Activated CD4-positive, alpha-beta T cell treated with anti-CD3 and anti-CD28 coated beads, Interleukin-2, Interleukin-4, amounts not matched to agents 100 ng/mL and 50 ng/mL, durations not matched to agents 16 hours and 8 hours (primary cell): ENCODE data around the gene EP400.

Source experiments
- DNase-seq: peaks from one replicate; pipeline ENCODE4 v3.0.0-alpha.2; 2020; ENCODE audit warnings: low spot score

EP400 gene

DNA sequence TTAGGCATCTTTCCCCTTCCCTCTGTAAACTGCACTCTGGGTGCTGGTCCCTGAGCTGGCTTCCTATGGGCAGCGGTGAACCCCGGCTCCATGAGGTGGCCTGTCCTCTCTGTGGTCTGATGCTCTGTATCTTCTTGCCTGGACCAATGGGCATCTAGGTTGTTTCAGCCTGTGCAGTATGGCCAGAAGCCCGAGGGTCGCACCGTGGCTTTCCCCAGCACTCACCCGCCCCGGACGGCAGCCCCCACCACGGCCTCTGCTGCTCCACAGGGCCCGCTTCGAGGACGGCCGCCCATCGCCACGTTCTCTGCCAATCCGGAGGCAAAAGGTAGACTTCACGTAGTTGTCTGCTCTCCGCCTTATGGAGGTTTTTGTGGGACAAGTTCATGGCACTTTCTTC, 70.1 kb downstream of the EP400 start:
- DNase-seq = no peak

DNA sequence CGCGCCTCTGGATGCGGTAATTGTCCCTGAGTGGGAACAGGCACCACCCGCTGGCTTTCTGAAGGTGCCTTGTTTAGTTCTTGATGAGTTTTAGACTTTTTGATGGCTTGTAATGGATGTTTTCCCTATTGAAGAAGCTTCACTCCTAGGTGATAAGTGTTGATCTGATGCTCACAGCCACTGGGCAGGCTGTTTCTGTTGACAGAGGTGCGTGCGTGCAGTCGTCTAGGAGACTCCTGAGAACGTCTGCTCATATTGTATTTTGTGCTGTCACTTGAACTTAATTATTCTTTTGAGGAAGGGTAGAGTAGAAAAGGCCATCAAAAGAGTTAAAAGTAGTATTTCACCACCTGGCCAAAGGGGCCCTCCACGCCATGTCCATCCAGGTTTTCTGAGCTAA, 70.5 kb downstream of the EP400 start:
- no peak for DNase-seq

DNA sequence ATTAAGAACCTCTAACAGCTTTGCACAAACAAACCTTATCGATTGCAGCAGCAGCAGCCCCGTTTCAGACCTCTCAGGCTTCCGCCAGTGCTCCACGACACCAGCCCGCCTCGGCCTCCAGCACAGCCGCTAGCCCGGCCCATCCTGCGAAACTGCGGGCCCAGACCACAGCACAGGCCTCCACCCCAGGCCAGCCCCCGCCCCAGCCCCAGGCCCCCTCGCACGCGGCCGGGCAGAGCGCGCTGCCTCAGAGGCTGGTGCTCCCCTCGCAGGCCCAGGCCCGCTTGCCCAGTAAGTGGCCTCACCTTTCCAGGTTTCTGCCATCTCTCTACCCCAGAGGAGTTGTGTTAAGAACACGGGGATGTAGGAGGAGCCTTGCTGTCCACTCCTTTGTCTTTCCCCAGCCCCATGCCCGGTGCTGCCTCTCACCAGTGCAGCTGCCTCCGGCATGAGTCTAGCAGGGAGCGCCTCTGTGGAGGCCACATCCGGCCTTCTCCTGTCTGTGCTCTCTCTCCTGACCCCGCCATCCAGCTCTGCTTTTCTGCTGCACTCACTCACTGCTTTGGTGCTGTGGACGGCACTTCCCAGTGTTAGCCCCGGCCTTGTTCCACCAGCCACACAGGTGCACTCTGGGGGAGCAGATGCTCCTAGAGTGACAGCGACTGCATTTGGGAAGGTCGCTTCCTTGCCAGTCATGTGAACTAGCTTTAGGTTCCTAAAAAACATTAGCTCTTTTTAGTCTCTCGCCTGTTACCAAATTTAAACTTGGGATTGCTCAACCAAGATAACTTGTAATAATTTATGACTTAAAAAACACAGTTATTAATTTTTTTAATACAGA, 71.5 kb downstream of the EP400 start:
- DNase-seq = no peak

DNA sequence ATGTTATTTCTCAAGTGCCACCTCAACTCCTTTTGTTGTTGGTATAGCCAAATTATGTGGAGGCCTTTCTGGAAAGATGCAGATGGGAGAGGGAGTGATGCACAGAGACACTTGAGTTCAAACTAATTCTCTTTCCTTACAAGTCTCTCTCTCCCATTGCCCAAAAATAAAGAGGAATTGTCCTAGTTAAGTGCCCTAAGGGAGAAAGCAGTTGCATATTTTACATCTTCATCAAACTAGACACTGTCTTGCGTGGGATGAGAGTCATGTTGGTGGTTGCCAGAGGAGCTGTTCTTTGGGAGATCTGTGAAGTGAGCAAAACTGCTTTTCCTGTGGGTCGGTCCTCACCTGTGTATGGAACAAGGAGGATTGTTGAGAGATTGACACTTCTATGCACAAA, 72.2 kb downstream of the EP400 start:
- DNase-seq = no peak

DNA sequence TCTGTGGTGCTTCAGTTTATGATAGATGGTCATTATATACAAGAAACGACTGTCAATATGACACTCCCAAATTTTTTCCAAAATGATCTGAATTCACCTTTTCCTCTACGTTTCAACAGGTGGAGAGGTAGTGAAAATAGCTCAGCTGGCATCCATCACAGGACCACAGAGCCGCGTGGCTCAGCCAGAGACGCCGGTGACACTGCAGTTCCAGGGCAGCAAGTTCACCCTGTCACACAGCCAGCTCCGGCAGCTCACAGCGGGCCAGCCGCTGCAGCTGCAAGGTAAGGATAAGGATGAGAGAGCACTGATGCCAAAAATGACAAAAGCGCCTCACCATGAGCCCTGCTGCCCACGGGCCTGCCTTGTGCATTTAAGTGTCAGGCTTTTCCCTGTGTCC, 73.9 kb downstream of the EP400 start:
- DNase-seq = no peak

DNA sequence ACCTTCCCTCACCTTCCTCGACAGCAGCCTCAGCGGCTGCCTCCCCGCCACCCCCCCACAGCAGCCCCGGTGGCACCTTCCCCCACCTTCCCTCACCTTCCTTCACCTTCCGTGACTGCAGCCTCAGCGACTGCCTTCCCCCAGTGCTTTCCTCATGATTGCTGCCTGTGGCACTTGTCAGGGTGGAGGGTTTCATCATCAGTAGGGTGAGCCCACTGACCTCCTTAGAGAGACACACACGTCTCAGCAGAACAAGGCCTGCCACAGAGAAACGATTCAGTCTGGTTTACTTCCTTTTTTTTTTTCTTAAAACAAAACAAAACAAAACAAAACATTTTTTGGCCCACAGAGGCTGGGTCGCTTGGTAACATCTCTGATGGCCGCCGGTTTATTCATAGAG, 75.0 kb downstream of the EP400 start:
- no peak for DNase-seq

DNA sequence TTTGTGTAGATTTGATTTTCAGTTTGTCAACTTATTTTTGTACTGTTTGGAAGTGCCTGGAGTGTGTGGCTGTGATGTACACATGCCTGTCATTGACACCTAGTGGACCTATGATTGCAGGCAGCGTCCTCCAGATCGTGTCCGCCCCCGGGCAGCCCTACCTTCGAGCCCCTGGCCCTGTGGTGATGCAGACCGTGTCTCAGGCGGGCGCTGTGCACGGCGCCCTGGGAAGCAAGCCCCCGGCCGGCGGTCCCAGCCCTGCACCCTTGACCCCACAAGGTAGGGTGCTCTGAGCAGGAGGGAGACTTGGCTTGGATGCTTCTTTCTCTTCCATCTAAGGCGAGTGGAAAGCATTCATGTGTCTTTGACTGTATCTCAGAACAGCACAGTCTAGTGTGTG, 75.8 kb downstream of the EP400 start:
- DNase-seq = no peak

DNA sequence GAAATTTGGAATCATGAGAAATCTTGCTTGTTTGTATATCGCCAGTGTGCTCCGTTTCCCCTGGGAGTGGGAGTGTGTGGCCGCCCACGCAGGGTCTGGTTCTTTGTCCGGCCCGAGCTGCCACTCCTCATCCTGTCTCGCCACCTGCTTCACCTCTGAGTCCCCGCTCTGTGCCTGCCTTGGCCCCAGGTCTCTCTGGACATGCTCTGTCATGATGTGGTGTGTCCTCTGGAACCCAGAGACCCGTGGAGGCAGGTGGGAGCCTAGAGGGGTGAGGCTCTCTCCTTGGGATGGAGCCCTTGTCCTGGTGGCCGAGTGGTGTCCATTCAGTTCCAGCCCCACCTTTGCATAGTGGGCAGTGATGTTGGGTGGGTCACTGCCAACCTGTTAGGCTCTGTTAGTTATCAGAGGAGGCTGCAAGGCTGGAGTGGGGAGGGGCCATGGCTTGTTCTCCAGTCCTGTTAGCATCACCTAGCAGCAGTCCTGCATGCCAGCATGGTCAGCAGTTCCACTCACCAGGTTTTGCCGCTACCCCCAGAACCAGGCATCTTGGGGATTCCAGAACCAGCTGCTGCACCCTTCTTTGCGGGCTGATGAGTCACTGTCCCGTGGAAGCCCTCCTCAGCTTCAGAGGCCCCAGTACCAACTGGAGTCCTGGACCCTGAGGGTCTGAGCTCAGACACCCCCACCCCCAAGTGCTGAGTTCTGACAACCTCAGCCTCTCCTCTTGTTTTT, 76.5 kb downstream of the EP400 start:
- no peak for DNase-seq

DNA sequence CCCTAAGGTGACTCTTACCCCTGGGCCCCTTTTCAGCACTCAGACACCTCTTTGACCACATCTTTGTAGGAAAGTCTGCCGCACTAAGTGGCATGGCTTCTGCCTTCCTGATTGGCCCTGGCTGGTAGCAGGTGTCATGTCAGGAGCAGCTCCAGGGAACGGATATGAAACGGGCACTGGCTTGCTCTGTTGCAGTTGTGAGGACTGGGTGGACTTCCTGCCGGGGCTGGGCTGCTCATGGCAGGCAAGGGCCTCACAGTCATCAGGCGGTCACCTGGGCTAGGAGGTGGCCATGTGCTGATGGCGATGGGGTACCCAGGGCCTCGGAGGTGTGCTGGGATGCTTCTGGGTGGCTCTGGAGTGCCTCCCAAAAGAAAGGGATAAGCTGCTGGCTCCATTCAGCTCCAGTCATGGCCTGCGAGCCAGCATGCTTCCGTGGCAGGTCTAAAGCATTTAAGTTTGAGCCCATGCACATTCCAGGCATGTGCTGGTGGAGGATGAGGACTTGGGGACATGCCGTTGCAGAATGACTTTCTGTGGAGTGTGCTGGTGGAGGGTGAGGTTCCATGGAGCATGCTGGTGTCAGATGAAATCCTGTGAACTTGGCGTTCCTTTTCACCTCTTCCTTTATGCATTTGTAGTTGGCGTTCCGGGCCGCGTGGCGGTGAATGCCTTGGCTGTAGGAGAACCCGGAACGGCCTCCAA, 77.2 kb downstream of the EP400 start:
- DNase-seq = no peak

DNA sequence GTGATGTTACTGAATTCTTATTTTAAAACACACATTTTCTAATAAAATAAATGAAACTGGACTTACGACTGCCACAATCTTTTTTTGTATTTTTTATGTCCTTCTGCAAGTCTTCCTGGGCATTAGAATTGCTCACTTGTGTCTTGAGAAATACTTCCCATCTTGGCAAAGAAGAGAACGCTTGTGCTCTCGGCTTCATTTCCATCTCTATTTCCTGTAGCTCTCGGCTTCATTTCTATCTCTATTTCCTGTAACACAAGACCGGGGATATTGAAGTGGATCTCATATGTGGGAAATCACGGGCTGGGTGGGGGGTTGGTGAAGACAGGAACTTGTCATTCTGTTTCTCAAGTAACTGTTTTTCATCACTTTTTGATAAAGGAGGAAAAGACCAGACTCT, 77.9 kb downstream of the EP400 start:
- DNase-seq = no peak

DNA sequence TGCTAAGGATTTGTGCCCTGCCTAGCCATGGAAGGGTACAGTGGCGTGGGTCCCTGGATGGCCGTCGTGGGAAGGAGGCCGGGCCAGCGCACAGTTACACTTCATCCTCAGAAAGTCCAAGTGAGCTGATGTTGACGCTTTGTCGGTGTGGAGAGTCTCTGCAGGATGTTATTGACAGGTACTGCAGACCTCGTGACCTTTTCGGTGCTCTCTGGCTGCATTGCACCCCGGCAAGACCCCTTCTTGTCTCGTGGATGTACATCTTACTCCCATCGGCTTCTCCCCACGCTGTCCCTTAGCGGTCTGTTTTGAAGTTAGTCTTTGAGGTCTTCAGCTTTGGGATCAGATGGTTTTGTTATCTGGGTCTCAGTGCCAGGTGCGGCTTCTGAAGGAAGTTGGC, 78.4 kb downstream of the EP400 start:
- no peak for DNase-seq

DNA sequence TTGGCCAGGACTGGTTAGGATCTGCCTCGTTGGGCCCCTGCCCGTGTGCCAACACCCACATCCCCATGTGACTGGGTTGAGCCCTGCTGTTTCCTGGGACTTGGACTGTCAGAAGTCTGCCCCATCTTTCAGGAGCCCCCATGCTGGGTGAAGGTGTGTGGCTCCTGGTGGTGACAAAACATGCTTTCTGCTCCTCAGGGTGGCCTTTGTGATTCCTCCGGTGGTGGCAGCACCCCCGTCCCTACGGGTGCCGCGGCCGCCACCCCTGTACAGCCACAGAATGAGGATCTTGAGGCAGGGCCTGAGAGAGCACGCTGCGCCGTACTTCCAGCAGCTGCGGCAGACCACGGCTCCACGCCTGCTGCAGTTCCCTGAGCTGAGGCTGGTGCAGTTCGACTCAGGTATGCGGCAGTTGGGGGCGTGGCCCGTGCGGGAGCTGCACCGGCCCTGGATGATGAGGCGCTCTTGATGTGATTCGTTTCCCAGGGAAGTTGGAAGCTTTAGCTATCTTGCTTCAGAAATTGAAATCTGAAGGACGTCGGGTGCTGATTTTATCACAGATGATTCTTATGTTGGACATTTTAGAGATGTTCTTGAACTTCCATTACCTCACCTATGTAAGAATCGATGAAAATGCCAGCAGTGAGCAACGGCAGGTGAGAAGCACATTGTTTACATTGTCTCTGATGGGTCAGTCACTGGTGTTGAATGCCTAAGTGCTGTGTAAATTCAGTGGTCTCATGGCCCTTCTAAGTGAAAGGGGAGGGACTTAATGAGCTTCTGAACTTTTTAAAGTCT, 80.0 kb downstream of the EP400 start:
- DNase-seq = no peak

DNA sequence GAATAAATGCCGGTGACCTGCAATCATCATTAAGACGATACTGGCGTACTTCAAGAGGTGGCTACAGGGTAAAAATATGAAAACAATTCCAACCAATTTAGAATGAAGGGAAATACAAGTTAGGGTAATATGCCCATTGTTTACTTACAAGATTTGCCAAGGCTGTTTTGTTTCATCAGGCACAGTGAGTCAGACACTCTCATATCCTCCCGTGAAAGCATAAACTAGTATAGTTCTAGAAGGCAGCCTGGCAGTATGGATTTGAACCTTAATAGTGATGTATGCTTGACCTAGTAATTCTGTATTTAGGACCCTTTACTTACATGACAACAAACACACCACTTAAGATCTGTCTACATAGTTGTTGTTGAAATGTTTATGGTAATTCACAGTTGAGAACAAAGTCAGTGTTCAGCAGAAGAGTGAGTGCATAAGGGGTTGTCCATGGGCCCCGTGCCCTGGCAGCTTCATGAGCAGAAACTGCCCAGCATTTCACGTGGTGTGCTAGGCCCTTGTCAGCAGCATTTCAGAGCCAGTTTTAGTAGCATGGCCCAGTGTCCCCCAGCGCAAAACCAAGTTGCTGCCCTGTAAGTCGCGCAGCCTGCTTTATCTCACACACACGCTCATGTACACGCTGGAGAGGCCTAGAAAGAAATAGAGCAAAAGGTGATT, 80.8 kb downstream of the EP400 start:
- no peak for DNase-seq

DNA sequence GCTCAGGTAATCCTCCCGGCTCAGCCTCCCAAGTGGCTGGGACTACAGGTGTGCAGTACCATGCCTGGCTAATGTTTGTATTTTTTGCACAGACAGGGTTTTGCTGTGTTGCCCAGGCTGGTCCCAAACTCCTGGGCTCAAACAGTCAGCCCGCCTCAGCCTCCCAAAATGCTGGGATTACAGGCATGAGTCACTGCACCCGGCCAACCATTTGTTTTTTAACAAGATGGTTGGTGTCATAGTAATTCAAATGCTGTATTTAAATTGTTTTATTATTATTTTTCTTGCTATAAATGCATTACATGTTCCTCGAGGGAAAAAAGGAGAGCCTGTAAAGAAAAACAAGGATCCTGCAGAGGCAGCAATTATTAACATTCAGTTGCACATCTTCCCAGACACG, 83.9 kb downstream of the EP400 start:
- DNase-seq = no peak

DNA sequence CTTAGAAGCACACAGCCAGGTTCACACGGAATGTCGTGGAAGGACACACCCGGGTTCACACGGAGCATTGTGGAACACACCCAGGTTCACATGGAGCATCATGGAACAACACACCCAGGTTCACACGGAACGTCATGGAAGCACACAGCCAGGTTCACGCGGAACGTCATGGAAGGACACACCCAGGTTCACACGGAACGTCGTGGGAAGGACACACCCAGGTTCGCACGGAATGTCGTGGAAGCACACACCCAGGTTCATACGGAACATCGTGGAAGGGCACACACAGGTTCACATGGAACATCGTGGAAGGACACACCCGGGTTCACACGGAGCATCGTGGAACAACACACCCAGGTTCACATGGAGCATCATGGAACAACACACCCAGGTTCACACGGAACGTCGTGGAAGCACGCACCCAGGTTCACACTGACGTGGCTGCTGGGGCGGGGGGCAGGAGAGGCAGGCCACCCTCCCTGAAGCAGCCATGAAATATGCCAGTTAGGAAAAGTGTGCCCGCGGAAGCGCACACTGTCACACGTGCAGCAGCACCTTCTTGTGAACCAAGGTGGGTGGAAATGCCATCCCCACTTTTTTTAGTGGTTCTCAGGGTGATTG, 86.4 kb downstream of the EP400 start:
- DNase-seq = no peak

DNA sequence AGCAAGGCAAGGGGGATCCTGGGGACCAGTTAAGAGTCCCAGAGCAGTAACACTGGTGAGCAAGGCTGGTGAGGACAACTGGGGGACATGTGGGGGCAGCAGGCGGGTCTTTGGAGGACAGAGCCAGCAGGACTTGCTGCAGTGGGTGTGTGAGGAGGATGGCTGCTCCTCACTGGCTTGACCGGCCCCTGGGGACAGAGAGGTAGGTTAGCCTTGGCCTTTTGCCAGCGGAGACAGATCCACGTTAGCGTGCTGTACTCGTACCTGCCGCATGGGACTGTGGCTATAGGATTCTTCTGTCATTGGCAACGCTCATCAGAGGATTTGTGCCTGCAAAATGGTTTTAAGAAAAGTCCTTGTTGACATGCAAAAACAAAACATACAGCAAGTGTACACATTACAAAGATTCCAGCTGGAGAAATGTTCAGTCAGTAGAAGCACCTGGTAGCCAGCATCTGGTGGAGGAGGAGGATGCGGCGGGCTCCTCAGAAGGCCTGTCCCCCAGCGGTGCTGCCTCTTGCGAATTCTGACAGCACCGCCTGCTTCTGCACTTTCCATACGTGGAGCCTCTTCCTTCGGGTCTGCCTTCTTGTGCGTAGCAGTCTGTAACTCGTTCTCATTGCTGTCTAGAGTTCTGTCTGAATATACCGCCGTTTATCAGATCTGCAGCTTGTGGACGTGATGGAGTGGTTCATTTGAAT, 91.3 kb downstream of the EP400 start:
- DNase-seq = no peak

DNA sequence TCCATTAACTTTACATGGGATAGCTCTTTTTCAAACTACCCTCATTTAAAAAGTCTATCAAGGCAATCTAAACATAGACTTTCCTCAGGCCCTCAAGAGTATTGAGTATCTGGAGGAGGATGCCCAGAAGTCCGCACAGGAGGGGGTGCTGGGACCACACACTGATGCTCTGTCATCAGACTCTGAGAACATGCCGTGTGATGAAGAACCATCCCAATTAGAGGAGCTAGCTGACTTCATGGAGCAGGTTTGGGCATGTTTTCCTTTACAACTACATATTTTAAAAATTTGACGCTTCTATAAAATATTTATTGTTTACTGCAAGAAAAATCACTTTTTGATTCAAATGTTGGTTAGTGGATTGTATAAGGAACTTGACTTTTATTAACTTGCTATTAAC, 93.5 kb downstream of the EP400 start:
- DNase-seq = no peak

DNA sequence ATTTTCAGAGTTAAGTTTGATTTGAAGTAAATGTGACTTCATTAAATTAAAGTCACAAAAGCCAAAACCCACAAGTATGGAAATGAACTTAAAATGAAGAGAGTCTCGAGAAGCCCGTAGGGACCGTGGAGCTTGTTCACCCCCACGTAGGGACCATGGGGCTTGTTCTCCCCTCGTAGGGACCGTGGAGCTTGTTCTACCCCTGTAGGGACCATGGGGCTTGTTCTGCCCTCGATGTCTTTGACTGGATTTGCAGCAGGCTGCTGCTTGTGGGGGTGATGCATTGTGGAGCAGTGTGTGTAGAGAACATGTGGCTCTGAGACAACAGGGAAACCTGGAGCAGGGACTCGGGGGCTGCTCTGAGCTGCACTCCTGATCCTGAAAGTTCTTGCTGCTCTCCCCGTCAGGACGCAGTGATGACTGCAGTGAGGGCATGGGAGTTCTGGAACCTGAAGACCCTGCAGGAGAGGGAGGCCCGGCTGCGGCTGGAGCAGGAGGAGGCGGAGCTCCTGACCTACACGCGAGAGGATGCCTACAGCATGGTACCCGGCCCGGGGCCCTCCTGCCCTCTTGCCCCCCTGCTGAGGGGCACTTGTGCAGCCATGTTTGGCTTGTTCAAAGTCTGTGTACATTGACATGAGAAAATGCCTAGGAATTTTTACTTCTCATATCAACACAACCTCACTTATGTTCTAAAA, 94.2 kb downstream of the EP400 start:
- DNase-seq = no peak

DNA sequence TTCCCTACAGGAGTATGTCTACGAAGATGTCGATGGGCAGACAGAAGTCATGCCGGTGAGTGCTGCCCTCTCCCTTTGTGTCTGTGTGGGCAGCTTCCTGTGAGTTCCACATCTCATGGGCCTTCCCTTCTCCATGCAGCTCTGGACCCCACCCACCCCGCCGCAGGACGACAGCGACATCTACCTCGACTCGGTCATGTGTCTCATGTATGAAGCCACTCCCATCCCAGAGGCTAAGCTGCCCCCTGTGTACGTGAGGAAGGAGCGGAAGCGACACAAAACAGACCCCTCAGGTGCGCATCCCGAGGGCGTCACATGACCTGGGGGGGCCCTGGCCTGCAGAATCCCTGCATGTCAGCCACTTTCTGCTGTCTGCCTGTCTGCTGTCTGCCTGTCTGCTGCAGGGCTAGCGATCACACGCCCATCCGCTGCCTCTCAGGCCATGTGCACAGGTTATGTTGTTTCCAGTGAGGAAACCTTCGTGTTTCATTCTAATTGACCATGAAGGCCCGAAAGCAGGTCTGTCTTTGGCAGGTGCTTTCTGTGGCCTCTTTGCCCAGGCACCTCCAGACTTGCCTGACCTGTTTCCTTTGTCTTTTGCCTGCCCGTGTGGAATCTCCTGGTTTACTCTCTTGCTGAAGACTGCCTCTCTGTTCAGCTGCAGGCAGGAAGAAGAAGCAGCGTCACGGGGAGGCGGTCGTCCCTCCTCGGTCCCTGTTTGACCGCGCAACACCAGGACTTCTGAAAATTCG, 95.1 kb downstream of the EP400 start:
- no peak for DNase-seq
